Prostate gland (tissue), 2 donors: ENCODE measurements around the gene ARHGAP32.

Experiments
- POLR2A ChIP-seq: fragments of 450-650 bp; IDR thresholded peaks from one replicate; pipeline ENCODE4 v1.6.1; 2016; ENCODE audit warnings: antibody characterized with exemption, mild to moderate bottlenecking
- POLR2AphosphoS5 ChIP-seq: sonication (generic); formaldehyde crosslinking; IDR thresholded peaks from one replicate; pipeline ENCODE4 v1.6.1; 2017; ENCODE audit warnings: antibody characterized with exemption
- TF ChIP-seq, protein P1 (sequence below), 4 experiments: fragments of 200-600 bp in 2 of 4; fragments of 450-650 bp in 2 of 4; sonication (generic) in 2 of 4; IDR thresholded peaks; 1 replicate in 3 of 4; 2 replicates in 1 of 4; pipeline ENCODE4 v1.5.1; 2016 to 2019; ENCODE audit warnings: antibody characterized with exemption in 4 of 4, mild to moderate bottlenecking in 2 of 4, moderate library complexity in 2 of 4

DNA sequence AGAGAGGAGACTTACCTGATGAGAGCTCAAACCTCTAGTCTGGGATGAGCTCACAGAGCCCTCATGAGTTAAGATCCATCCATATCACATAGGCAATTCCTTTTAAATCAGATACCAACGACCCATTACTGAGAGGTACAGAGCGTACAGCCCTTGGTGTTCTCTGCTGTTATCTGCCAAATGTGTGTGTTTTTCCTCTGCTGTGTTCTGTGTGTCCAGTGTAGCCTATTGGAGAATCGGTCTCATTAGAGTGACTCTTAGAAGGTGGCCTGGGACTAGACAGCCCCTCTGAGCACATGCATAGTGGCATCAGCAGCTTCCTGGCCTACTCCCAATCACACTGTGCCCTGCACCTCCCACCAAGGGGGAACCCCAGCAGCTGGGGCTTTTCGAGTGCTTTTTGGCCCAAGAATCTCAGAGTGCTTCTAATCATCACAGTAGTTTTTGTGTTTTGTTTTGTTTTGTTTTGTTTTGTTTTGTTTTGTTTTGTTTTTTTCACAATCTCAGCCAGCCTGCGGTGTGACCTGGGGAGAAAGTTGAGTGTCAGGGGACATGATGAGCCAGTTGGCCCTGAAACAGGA, 274.9 kb downstream of the ARHGAP32 start:
- TF ChIP-seq, protein P1, sequence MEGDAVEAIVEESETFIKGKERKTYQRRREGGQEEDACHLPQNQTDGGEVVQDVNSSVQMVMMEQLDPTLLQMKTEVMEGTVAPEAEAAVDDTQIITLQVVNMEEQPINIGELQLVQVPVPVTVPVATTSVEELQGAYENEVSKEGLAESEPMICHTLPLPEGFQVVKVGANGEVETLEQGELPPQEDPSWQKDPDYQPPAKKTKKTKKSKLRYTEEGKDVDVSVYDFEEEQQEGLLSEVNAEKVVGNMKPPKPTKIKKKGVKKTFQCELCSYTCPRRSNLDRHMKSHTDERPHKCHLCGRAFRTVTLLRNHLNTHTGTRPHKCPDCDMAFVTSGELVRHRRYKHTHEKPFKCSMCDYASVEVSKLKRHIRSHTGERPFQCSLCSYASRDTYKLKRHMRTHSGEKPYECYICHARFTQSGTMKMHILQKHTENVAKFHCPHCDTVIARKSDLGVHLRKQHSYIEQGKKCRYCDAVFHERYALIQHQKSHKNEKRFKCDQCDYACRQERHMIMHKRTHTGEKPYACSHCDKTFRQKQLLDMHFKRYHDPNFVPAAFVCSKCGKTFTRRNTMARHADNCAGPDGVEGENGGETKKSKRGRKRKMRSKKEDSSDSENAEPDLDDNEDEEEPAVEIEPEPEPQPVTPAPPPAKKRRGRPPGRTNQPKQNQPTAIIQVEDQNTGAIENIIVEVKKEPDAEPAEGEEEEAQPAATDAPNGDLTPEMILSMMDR (IDR thresholded peaks at IDR 0.05) = no peak
- TF ChIP-seq POLR2A (no peak), POLR2AphosphoS5 (no peak)
